ENCODE measurements around the gene ZCRB1. TPM values are rescaled to one million over a fixed set of nuclear protein-coding genes. Genes with fewer than 3 reads are reported as not detected.
A peak's percentile ranks its signal among the peaks of the same experiment; 100 is the strongest.
"Not testable (repeated sequence)": the region's sequence is repeated elsewhere in the genome, so short reads cannot be mapped to it uniquely, and the experiment has no call there.

ZCRB1 gene
- total RNA-seq, 1 experiment from 2014 or later = 38.9 TPM

GRCh38 chr12:42332301-42333285 is 6.7 kb upstream of the ZCRB1 start:
- DNase-seq = peak; percentile 17
- peaks cover 30% of the 10 kb centered on the region for H3K4me1 Mint-ChIP-seq (ENCODE audit: low read depth, unreplicated experiment)
- H3K27ac Mint-ChIP-seq (ENCODE audit: unreplicated experiment) = no peak overlapping the region
- H3K4me3 Mint-ChIP-seq (ENCODE audit: low read depth, unreplicated experiment) = no peak overlapping the region
- no peak for TF ChIP-seq CTCF (IDR thresholded peaks at IDR 0.05; ENCODE audit: unreplicated experiment)
- H3K9me3 Mint-ChIP-seq (ENCODE audit: low read depth, unreplicated experiment) = no peaks in the 10 kb centered on the region
- intact Hi-C loops (cut with micrococcal nuclease; ENCODE audit: unreplicated experiment) = loop anchor here (1.0 to 5.0 kb wide), 3 partner anchors 95 to 294 kb away; partner anchors contain the start of gene YAF2
- CTCF ChIA-PET = interaction anchor here (0.6 to 1.0 kb wide), 3 partner anchors 187 to 202 kb away, joined by 3 to 4 read pairs (median 3); no protein-coding TSS in a partner anchor
- BruUV-seq (replicated peaks) = no TSS peak
- no peaks in the 10 kb centered on the region for H3K27me3 Mint-ChIP-seq (ENCODE audit: unreplicated experiment)
- H3K36me3 Mint-ChIP-seq (ENCODE audit: insufficient read depth, unreplicated experiment) = peaks cover under 1% of the 10 kb centered on the region

- DNase-seq; H3K4me3 Mint-ChIP-seq (ENCODE audit: low read depth, unreplicated experiment); H3K9me3 Mint-ChIP-seq (ENCODE audit: low read depth, unreplicated experiment); H3K27me3 Mint-ChIP-seq (ENCODE audit: unreplicated experiment); CTCF ChIA-PET; H3K27ac Mint-ChIP-seq (ENCODE audit: unreplicated experiment); BruUV-seq (replicated peaks): not testable (repeated sequence)
- Mint-ChIP-seq H3K4me1 (ENCODE audit: low read depth, unreplicated experiment) (peaks cover 38% of the 10 kb centered on the region), H3K36me3 (ENCODE audit: insufficient read depth, unreplicated experiment) (peaks cover 25% of the 10 kb centered on the region)
- intact Hi-C loops (cut with micrococcal nuclease; ENCODE audit: unreplicated experiment) = loop anchor here (5.0 kb wide), 1 partner anchor 93 kb away; the partner anchor contains the start of gene YAF2
Measured at GRCh38 chr12:42330097-42330496, 4.2 kb upstream of the ZCRB1 start.

GRCh38 chr12:42327227-42327590 is 1.3 kb upstream of the ZCRB1 start:
- DNase-seq = no peak
- H3K27me3 Mint-ChIP-seq (ENCODE audit: unreplicated experiment) = no peaks in the 10 kb centered on the region
- peaks cover 38% of the 10 kb centered on the region for H3K4me1 Mint-ChIP-seq (ENCODE audit: low read depth, unreplicated experiment)
- H3K4me3 Mint-ChIP-seq (ENCODE audit: low read depth, unreplicated experiment) = peak overlapping the region; percentile 94
- BruUV-seq (replicated peaks) = no TSS peak
- H3K9me3 Mint-ChIP-seq (ENCODE audit: low read depth, unreplicated experiment) = no peaks in the 10 kb centered on the region
- CTCF ChIA-PET = no interaction called here
- no peak for TF ChIP-seq CTCF (IDR thresholded peaks at IDR 0.05; ENCODE audit: unreplicated experiment)
- H3K36me3 Mint-ChIP-seq (ENCODE audit: insufficient read depth, unreplicated experiment) = peaks cover 25% of the 10 kb centered on the region
- H3K27ac Mint-ChIP-seq (ENCODE audit: unreplicated experiment) = peak overlapping the region; percentile 96
- intact Hi-C loops (cut with micrococcal nuclease; ENCODE audit: unreplicated experiment) = loop anchor here (5.0 kb wide), 1 partner anchor 185 kb away; the partner anchor contains the start of gene GXYLT1

GRCh38 chr12:42326541-42327226 is 790 bp upstream of the ZCRB1 start:
- DNase-seq = peak; percentile 3
- no peaks in the 10 kb centered on the region for H3K27me3 Mint-ChIP-seq (ENCODE audit: unreplicated experiment)
- intact Hi-C loops (cut with micrococcal nuclease; ENCODE audit: unreplicated experiment) = loop anchor here (5.0 kb wide), 1 partner anchor 184 kb away; the partner anchor contains the start of gene GXYLT1
- H3K36me3 Mint-ChIP-seq (ENCODE audit: insufficient read depth, unreplicated experiment) = peaks cover 25% of the 10 kb centered on the region
- no TSS peak for BruUV-seq (replicated peaks)
- H3K4me1 Mint-ChIP-seq (ENCODE audit: low read depth, unreplicated experiment) = peaks cover 35% of the 10 kb centered on the region
- peak overlapping the region; percentile 96 for H3K27ac Mint-ChIP-seq (ENCODE audit: unreplicated experiment)
- H3K9me3 Mint-ChIP-seq (ENCODE audit: low read depth, unreplicated experiment) = no peaks in the 10 kb centered on the region
- TF ChIP-seq CTCF (IDR thresholded peaks at IDR 0.05; ENCODE audit: unreplicated experiment) = no peak
- H3K4me3 Mint-ChIP-seq (ENCODE audit: low read depth, unreplicated experiment) = peak overlapping the region; percentile 94
- CTCF ChIA-PET = no interaction called here

Data from Calu3 (cell line).